Activated naive CD8-positive, alpha-beta T cell (primary cell): Measurements from ENCODE around the gene RASGEF1C.
"Not testable (repeated sequence)": the region's sequence is repeated elsewhere in the genome, so short reads cannot be mapped to it uniquely, and the experiment has no call there.

ENCODE experiments used
- H3K27ac Mint-ChIP-seq: one replicate; pipeline ENCODE4 v1.8.0; 2021; ENCODE audit warnings: mixed read lengths
- H3K27me3 Mint-ChIP-seq: one replicate; pipeline ENCODE4 v1.8.0; 2021; ENCODE audit warnings: mixed read lengths
- H3K36me3 Mint-ChIP-seq: one replicate; pipeline ENCODE4 v1.8.0; 2021; ENCODE audit warnings: mixed read lengths
- H3K4me1 Mint-ChIP-seq: one replicate; pipeline ENCODE4 v1.8.0; 2021; ENCODE audit warnings: low read depth, mixed read lengths
- H3K4me3 Mint-ChIP-seq: one replicate; pipeline ENCODE4 v1.8.0; 2021; ENCODE audit warnings: mild to moderate bottlenecking, mixed read lengths
- H3K9me3 Mint-ChIP-seq: one replicate; pipeline ENCODE4 v1.8.0; 2021; ENCODE audit warnings: low read depth, mixed read lengths

RASGEF1C gene

GRCh38 chr5:180093241-180093640 is 115.8 kb downstream of the RASGEF1C start:
- Mint-ChIP-seq H3K27ac (no peak overlapping the region), H3K9me3 (no peaks in the 10 kb centered on the region), H3K36me3 (no peaks in the 10 kb centered on the region), H3K27me3 (no peaks in the 10 kb centered on the region), H3K4me1 (peaks cover 9% of the 10 kb centered on the region), H3K4me3 (no peak overlapping the region)

- peaks cover 20% of the 10 kb centered on the region for H3K4me1 Mint-ChIP-seq
- H3K9me3 Mint-ChIP-seq, result no peaks in the 10 kb centered on the region
- no peaks in the 10 kb centered on the region for H3K27me3 Mint-ChIP-seq
- H3K4me3 Mint-ChIP-seq, result peak overlapping the region; percentile 57
- no peaks in the 10 kb centered on the region for H3K36me3 Mint-ChIP-seq
- no peak overlapping the region for H3K27ac Mint-ChIP-seq
These were observed 118.1 kb downstream of the RASGEF1C start for GRCh38 chr5:180090769-180091546.

GRCh38 chr5:180090098-180090768 is 118.8 kb downstream of the RASGEF1C start:
- H3K4me3 Mint-ChIP-seq, result peak overlapping the region; percentile 84
- H3K27ac Mint-ChIP-seq, result peak overlapping the region; percentile 64

GRCh38 chr5:180089628-180090027 is 119.4 kb downstream of the RASGEF1C start:
- not testable (repeated sequence) for H3K36me3 Mint-ChIP-seq, H3K9me3 Mint-ChIP-seq, H3K27ac Mint-ChIP-seq, H3K27me3 Mint-ChIP-seq
- Mint-ChIP-seq H3K4me3 (peak overlapping the region; percentile 84), H3K4me1 (peaks cover 26% of the 10 kb centered on the region)

More at GRCh38 chr5:180090098-180090768, 118.8 kb downstream of the RASGEF1C start:
- Mint-ChIP-seq H3K9me3 (no peaks in the 10 kb centered on the region), H3K27me3 (no peaks in the 10 kb centered on the region), H3K4me1 (peaks cover 26% of the 10 kb centered on the region), H3K36me3 (no peaks in the 10 kb centered on the region)

GRCh38 chr5:180088561-180088960 is 120.5 kb downstream of the RASGEF1C start:
- Mint-ChIP-seq H3K4me3 (peak overlapping the region; percentile 9), H3K9me3 (no peaks in the 10 kb centered on the region), H3K27me3 (no peaks in the 10 kb centered on the region), H3K4me1 (peaks cover 28% of the 10 kb centered on the region), H3K36me3 (no peaks in the 10 kb centered on the region), H3K27ac (no peak overlapping the region)

GRCh38 chr5:180086816-180087399 is 122.1 kb downstream of the RASGEF1C start:
- Mint-ChIP-seq H3K27ac (no peak overlapping the region), H3K9me3 (no peaks in the 10 kb centered on the region), H3K27me3 (no peaks in the 10 kb centered on the region), H3K4me1 (peaks cover 28% of the 10 kb centered on the region), H3K36me3 (no peaks in the 10 kb centered on the region), H3K4me3 (no peak overlapping the region)

GRCh38 chr5:180085837-180086236 is 123.2 kb downstream of the RASGEF1C start:
- peaks cover 25% of the 10 kb centered on the region for H3K4me1 Mint-ChIP-seq
- no peaks in the 10 kb centered on the region for H3K36me3 Mint-ChIP-seq
- no peak overlapping the region for H3K27ac Mint-ChIP-seq
- H3K4me3 Mint-ChIP-seq, result peak overlapping the region; percentile 9
- no peaks in the 10 kb centered on the region for H3K9me3 Mint-ChIP-seq
- H3K27me3 Mint-ChIP-seq, result peaks cover 2% of the 10 kb centered on the region

- H3K27ac Mint-ChIP-seq, result no peak overlapping the region
- peaks cover 5% of the 10 kb centered on the region for H3K27me3 Mint-ChIP-seq
- no peak overlapping the region for H3K4me3 Mint-ChIP-seq
- no peaks in the 10 kb centered on the region for H3K36me3 Mint-ChIP-seq
- H3K4me1 Mint-ChIP-seq, result peaks cover 27% of the 10 kb centered on the region
- H3K9me3 Mint-ChIP-seq, result no peaks in the 10 kb centered on the region
These were observed 124.1 kb downstream of the RASGEF1C start for GRCh38 chr5:180084638-180085561.

GRCh38 chr5:180083529-180084060 is 125.4 kb downstream of the RASGEF1C start:
- no peak overlapping the region for H3K4me3 Mint-ChIP-seq
- no peaks in the 10 kb centered on the region for H3K36me3 Mint-ChIP-seq
- peaks cover 11% of the 10 kb centered on the region for H3K27me3 Mint-ChIP-seq
- no peaks in the 10 kb centered on the region for H3K9me3 Mint-ChIP-seq
- peaks cover 28% of the 10 kb centered on the region for H3K4me1 Mint-ChIP-seq
- no peak overlapping the region for H3K27ac Mint-ChIP-seq

GRCh38 chr5:180082633-180083420 is 126.2 kb downstream of the RASGEF1C start:
- Mint-ChIP-seq H3K4me1 (peaks cover 28% of the 10 kb centered on the region), H3K4me3 (no peak overlapping the region), H3K27ac (no peak overlapping the region), H3K36me3 (no peaks in the 10 kb centered on the region), H3K27me3 (peaks cover 11% of the 10 kb centered on the region), H3K9me3 (no peaks in the 10 kb centered on the region)

GRCh38 chr5:180081481-180081880 is 127.5 kb downstream of the RASGEF1C start:
- no peaks in the 10 kb centered on the region for H3K36me3 Mint-ChIP-seq
- no peak overlapping the region for H3K4me3 Mint-ChIP-seq
- H3K27me3 Mint-ChIP-seq, result peaks cover 11% of the 10 kb centered on the region
- H3K27ac Mint-ChIP-seq, result no peak overlapping the region
- peaks cover 21% of the 10 kb centered on the region for H3K4me1 Mint-ChIP-seq
- no peaks in the 10 kb centered on the region for H3K9me3 Mint-ChIP-seq

GRCh38 chr5:180080486-180081280 is 128.3 kb downstream of the RASGEF1C start:
- Mint-ChIP-seq H3K36me3 (no peaks in the 10 kb centered on the region), H3K27ac (no peak overlapping the region), H3K27me3 (peaks cover 11% of the 10 kb centered on the region), H3K9me3 (no peaks in the 10 kb centered on the region), H3K4me1 (peaks cover 15% of the 10 kb centered on the region), H3K4me3 (peak overlapping the region; percentile 80)
